PFSK-1 (cell line): ENCODE data around the gene WIPI1.

Source experiments
- FOXP2 ChIP-seq: optimal IDR thresholded peaks from 2 replicates; pipeline ENCODE3; 2011; ENCODE audit warnings: borderline replicate concordance, control low read depth, inconsistent platforms; ENCODE audit not compliant: insufficient read depth; ENCODE audit errors: extremely low read length, extremely low read depth
- POLR2AphosphoS5 ChIP-seq: IDR thresholded peaks from 2 replicates; pipeline ENCODE4 v1.6.1; 2012; ENCODE audit warnings: low read depth, mild to moderate bottlenecking, control low read depth, low read length, moderate library complexity
- REST ChIP-seq, 2 experiments: IDR thresholded peaks; 2 replicates each; pipeline versions ENCODE4 v1.6.1 to v1.8.0; 2011 to 2012; ENCODE audit warnings: low read depth in 2 of 2, low read length in 2 of 2, control low read depth in 1 of 2, inconsistent platforms in 1 of 2, mild to moderate bottlenecking in 1 of 2, moderate library complexity in 1 of 2; ENCODE audit not compliant: insufficient read depth in 1 of 2
- SIN3A ChIP-seq: IDR thresholded peaks from 2 replicates; pipeline ENCODE4 v1.6.1; 2012; ENCODE audit warnings: mild to moderate bottlenecking, low read length, moderate library complexity, borderline replicate concordance; ENCODE audit not compliant: insufficient read depth
- TAF1 ChIP-seq: IDR thresholded peaks from 2 replicates; pipeline ENCODE4 v1.6.1; 2012; ENCODE audit warnings: low read length, control low read depth, borderline replicate concordance; ENCODE audit not compliant: insufficient read depth

GRCh38 chr17:68385490-68386215 lies 71.6 kb downstream of the WIPI1 start:
- TF ChIP-seq REST (IDR thresholded peaks at IDR 0.05; ENCODE audit: insufficient read depth in 1 of 2, low read depth in 2 of 2, low read length in 2 of 2) (no peak), SIN3A (no peak), TAF1 (no peak), POLR2AphosphoS5 (no peak), FOXP2 (no peak)
